OCI-LY7 (cell line): Measurements from ENCODE around the gene SMARCC1. TPM values are rescaled to one million over a fixed set of nuclear protein-coding genes. Genes with fewer than 3 reads are reported as not detected.

ENCODE experiments used
- BruUV-seq: library from RNA; stranded (reverse); fragments of 400-500 nt; replicated peaks from 2 replicates; lab custom pipeline; 2021; lab: Mats Ljungman, UMichigan
- CTCF ChIA-PET: fragments of 300-600 bp; sonication (Branson Sonifier 250); formaldehyde crosslinking; loops from one replicate; lab custom pipeline; 2022; ENCODE audit warnings: antibody characterized with exemption; ENCODE audit not compliant: unreplicated experiment; lab: Charles Lee
- POLR2A ChIA-PET: fragments of 300-600 bp; sonication (Branson Sonifier 250); formaldehyde crosslinking; loops from one replicate; lab custom pipeline; 2022; ENCODE audit warnings: antibody characterized with exemption; lab: Charles Lee
- DNase-seq: peaks from one replicate; pipeline ENCODE4 v3.0.0-alpha.2; 2015; ENCODE audit warnings: low spot score
- H2AFZ ChIP-seq: fragments of 200-600 bp; sonication (generic), shearing (Covaris generic); 2 replicates; pipeline ENCODE4 v1.6.1; 2014; ENCODE audit warnings: mild to moderate bottlenecking, antibody characterized with exemption, low read length, moderate library complexity
- H3K27ac ChIP-seq: fragments of 200-600 bp; sonication (generic); 2 replicates; pipeline ENCODE4 v1.5.1; 2014; ENCODE audit warnings: mixed run types, low read depth, mild to moderate bottlenecking, moderate library complexity, low read length, inconsistent platforms; ENCODE audit not compliant: poor library complexity, severe bottlenecking
- H3K36me3 ChIP-seq: fragments of 200-600 bp; sonication (generic); 2 replicates; pipeline ENCODE4 v1.6.1; 2014; ENCODE audit warnings: mild to moderate bottlenecking, antibody characterized with exemption, low read length, moderate library complexity, mixed read lengths; ENCODE audit not compliant: insufficient read depth
- H3K4me1 ChIP-seq: fragments of 200-600 bp; sonication (generic); 2 replicates; pipeline ENCODE4 v1.5.1; 2014; ENCODE audit warnings: mild to moderate bottlenecking, low read length; ENCODE audit not compliant: insufficient read depth, poor library complexity, severe bottlenecking
- H3K4me2 ChIP-seq: fragments of 200-600 bp; sonication (generic); 2 replicates; pipeline ENCODE4 v1.6.1; 2014; ENCODE audit warnings: mild to moderate bottlenecking, low read length
- H3K4me3 ChIP-seq: fragments of 200-600 bp; sonication (generic); 2 replicates; pipeline ENCODE4 v1.5.1; 2014; ENCODE audit warnings: mild to moderate bottlenecking, low read depth, low read length; ENCODE audit not compliant: poor library complexity, severe bottlenecking
- H3K79me2 ChIP-seq: fragments of 200-600 bp; sonication (generic); 2 replicates; pipeline ENCODE4 v1.6.1; 2016; ENCODE audit warnings: low read depth, mild to moderate bottlenecking, low read length, moderate library complexity, mixed read lengths; ENCODE audit not compliant: insufficient read depth
- H3K9me2 ChIP-seq: fragments of 200-600 bp; sonication (generic); 2 replicates; pipeline ENCODE4 v1.6.1; 2016; ENCODE audit warnings: mild to moderate bottlenecking, low read length, mixed read lengths; ENCODE audit not compliant: insufficient read depth
- H3K9me3 ChIP-seq: fragments of 200-600 bp; sonication (generic); 2 replicates; pipeline ENCODE4 v1.6.1; 2014; ENCODE audit warnings: mild to moderate bottlenecking, mixed run types, low read length, mixed read lengths
- H4K20me1 ChIP-seq: fragments of 200-600 bp; sonication (generic); 2 replicates; pipeline ENCODE4 v1.6.1; 2014; ENCODE audit warnings: mild to moderate bottlenecking, antibody characterized with exemption, low read length, moderate library complexity, mixed read lengths; ENCODE audit not compliant: insufficient read depth
- EZH2phosphoT487 ChIP-seq: fragments of 200-600 bp; sonication (generic); IDR thresholded peaks from 2 replicates; pipeline ENCODE4 v1.6.1; 2018; ENCODE audit warnings: low read depth, borderline replicate concordance, mild to moderate bottlenecking, mixed run types, antibody characterized with exemption, low read length, moderate library complexity, mixed read lengths
- intact Hi-C: fragments of 100-400 bp; cut with micrococcal nuclease; formaldehyde crosslinking; loops from one replicate; pipeline ENCODE4 v1.10.0; 2022; ENCODE audit not compliant: unreplicated experiment
- total RNA-seq, 2 experiments: library from RNA; depleted of rRNA in 1 of 2; stranded (reverse); fragments of >200 nt in 1 of 2; shearing (Covaris generic) in 1 of 2; gene quantifications; 2 replicates each; pipeline ENCODE4 v1.2.3, GENCODE V29; 2014 to 2022
- TF ChIP-seq, protein P1 (sequence below): fragments of 200-600 bp; sonication (generic); conservative IDR thresholded peaks from 2 replicates; pipeline ENCODE4 v1.5.1; 2014; ENCODE audit warnings: mild to moderate bottlenecking, antibody characterized with exemption, low read length, moderate library complexity, mixed read lengths

The SMARCC1 gene
- total RNA-seq, 2 experiments from 2014 or later: 83.2 to 176 TPM

DNA sequence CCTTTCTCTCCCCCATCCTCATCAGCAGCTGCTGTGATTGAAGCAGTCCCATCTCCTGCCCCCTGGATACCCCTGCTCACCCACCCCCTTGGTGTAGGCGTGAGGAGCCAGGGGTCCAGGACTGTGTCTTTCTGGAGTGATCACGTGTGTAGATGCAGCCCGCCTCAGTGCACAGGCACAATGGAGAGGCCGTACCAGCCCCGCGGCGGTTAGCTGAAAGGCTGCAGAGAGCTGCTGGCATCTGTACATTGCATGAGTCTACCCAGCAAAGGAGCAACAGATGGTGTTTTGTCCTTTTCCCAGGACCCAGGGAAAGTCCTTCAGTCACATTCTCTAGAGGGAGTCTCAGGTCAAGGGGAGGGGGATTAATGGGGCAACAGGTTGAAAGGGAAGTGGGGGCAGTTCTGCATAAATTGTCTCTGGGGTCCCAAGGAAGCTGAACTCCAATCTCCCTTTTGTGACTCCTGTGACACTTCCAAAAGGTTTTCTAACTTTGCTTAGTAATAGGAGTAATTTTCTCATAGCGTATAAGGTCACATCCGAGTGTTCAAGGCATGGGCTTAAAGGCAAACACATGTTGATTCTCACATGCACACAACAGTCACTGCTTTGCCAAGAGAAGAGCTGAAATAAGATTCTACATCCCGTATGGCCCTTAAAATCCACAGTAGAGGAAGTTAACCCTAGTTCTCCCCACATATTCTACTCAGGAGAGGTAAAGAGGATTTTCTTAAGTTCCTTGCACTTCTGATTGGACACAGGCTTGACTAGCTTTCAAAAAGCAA is 210.1 kb downstream of the SMARCC1 start:
- BruUV-seq: no TSS peak
- Histone ChIP-seq H3K27ac (no peak overlapping the region), H3K79me2 (no peaks in the 10 kb centered on the region), H3K4me3 (no peak overlapping the region), H2AFZ (no peak overlapping the region), H3K4me2 (no peak overlapping the region), H3K9me3 (no peaks in the 10 kb centered on the region), H3K9me2 (no peaks in the 10 kb centered on the region), H3K36me3 (no peaks in the 10 kb centered on the region), H4K20me1 (no peaks in the 10 kb centered on the region), H3K4me1 (no peaks in the 10 kb centered on the region)
- POLR2A ChIA-PET: no interaction called here
- intact Hi-C loops: no loop called here
- TF ChIP-seq, protein P1, sequence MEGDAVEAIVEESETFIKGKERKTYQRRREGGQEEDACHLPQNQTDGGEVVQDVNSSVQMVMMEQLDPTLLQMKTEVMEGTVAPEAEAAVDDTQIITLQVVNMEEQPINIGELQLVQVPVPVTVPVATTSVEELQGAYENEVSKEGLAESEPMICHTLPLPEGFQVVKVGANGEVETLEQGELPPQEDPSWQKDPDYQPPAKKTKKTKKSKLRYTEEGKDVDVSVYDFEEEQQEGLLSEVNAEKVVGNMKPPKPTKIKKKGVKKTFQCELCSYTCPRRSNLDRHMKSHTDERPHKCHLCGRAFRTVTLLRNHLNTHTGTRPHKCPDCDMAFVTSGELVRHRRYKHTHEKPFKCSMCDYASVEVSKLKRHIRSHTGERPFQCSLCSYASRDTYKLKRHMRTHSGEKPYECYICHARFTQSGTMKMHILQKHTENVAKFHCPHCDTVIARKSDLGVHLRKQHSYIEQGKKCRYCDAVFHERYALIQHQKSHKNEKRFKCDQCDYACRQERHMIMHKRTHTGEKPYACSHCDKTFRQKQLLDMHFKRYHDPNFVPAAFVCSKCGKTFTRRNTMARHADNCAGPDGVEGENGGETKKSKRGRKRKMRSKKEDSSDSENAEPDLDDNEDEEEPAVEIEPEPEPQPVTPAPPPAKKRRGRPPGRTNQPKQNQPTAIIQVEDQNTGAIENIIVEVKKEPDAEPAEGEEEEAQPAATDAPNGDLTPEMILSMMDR: no peak
- DNase-seq: no peak
- CTCF ChIA-PET: no interaction called here

DNA sequence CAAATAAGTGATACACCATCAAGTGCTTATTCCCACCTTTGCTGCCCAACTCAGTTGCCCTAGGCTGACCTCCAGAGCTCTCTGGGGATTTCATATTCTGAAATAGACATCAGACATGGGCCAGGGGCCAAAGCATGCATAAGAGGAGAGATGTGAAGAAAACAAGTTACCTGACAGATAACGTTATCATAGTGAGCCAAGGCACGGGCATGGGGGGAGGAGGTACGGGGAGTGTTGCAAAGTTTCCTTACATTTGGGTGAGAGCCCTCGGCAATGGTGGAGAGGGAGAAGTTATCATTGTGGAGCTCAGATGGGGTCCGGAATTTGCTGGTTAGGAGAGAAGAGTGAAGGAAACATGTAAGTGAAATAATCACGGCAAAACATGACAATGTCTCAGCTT is 212.8 kb downstream of the SMARCC1 start:
- intact Hi-C loops: no loop called here
- H3K4me3 ChIP-seq: no peak overlapping the region
- H4K20me1 ChIP-seq: no peaks in the 10 kb centered on the region
- no peaks in the 10 kb centered on the region for H3K4me1 ChIP-seq
- H2AFZ ChIP-seq: no peak overlapping the region
- H3K4me2 ChIP-seq: no peak overlapping the region
- TF ChIP-seq EZH2phosphoT487: no peak
- TF ChIP-seq, protein P1: no peak
- H3K9me3 ChIP-seq: no peaks in the 10 kb centered on the region
- no peak for DNase-seq
- no peaks in the 10 kb centered on the region for H3K79me2 ChIP-seq
- no peaks in the 10 kb centered on the region for H3K9me2 ChIP-seq
- H3K27ac ChIP-seq: no peak overlapping the region
- POLR2A ChIA-PET: no interaction called here
- no peaks in the 10 kb centered on the region for H3K36me3 ChIP-seq
- no TSS peak for BruUV-seq
- CTCF ChIA-PET: no interaction called here

DNA sequence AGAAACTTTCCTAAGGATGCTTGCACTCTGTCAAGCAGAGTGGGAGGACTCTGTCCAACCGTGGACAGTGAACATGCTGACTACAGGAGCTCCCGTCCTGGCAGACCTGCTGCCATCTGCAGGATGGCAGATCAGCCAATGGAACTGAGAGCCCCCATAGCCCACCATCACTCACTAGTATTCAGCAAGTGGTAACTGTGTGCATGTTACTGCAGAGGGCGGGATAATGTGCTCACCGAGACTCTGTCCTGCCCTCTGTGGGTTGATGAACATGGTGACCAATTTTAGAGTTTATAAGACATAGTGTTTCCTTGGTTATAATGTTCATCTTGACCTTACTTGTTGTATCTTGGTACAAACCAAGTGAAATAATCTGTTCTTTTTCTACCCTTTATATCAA is 214.5 kb downstream of the SMARCC1 start:
- intact Hi-C loops: no loop called here
- TF ChIP-seq EZH2phosphoT487: no peak
- TF ChIP-seq, protein P1: no peak
- DNase-seq: no peak
- Histone ChIP-seq H3K9me3 (no peaks in the 10 kb centered on the region), H3K79me2 (no peaks in the 10 kb centered on the region), H3K4me2 (no peak overlapping the region), H3K4me3 (no peak overlapping the region), H4K20me1 (no peaks in the 10 kb centered on the region), H3K4me1 (no peaks in the 10 kb centered on the region), H2AFZ (no peak overlapping the region), H3K27ac (no peak overlapping the region), H3K36me3 (no peaks in the 10 kb centered on the region), H3K9me2 (no peaks in the 10 kb centered on the region)
- ChIA-PET CTCF (no interaction called here), POLR2A (no interaction called here)
- no TSS peak for BruUV-seq
